Neuronal stem cell (in vitro differentiated cells): ENCODE results near the gene PROKR2. TPM values are rescaled to one million over a fixed set of nuclear protein-coding genes. Genes with fewer than 3 reads are reported as not detected.

Source experiments
- small RNA-seq: library from polyadenylated mRNA; stranded (forward); fragments of <200 nt; extraction: miRNeasy Mini kit (QIAGEN cat#:217004); gene quantifications from one replicate; pipeline ENCODE3, GENCODE V24; 2013; ENCODE audit not compliant: insufficient read depth

PROKR2 gene

Small RNA genes within 50 kb of the gene (small RNA-seq; reads per million reads assigned to genes)
- not detected for gene RNA5-8SP7
